HG03095 (cell line): ENCODE measurements around the gene AFP.
A peak's percentile ranks its signal among the peaks of the same experiment; 100 is the strongest.

Experiments used
- ATAC-seq: cut with Tn5 transposase; IDR thresholded peaks from one replicate; pipeline ENCODE4 v1.9.1; 2021; ENCODE audit warnings: moderate library complexity; ENCODE audit not compliant: unreplicated experiment

Gene AFP

GRCh38 chr4:73436674-73437557 is 895 bp downstream of the AFP start:
- ATAC-seq: no peak

GRCh38 chr4:73437558-73437956 is 1.5 kb downstream of the AFP start:
- ATAC-seq: no peak

- no peak for ATAC-seq
Observed at GRCh38 chr4:73438048-73438447, 2.0 kb downstream of the AFP start.

- no peak for ATAC-seq
Observed at GRCh38 chr4:73438582-73439215, 2.7 kb downstream of the AFP start.

GRCh38 chr4:73439445-73439844 is 3.4 kb downstream of the AFP start:
- ATAC-seq: no peak

- no peak for ATAC-seq
Observed at GRCh38 chr4:73439991-73440390, 4.0 kb downstream of the AFP start.

- no peak for ATAC-seq
Observed at GRCh38 chr4:73440653-73441052, 4.6 kb downstream of the AFP start.

- ATAC-seq: no peak
Observed at GRCh38 chr4:73442275-73442674, 6.3 kb downstream of the AFP start.

GRCh38 chr4:73443224-73443623 is 7.2 kb downstream of the AFP start:
- no peak for ATAC-seq

GRCh38 chr4:73445383-73446335 is 9.6 kb downstream of the AFP start:
- ATAC-seq: no peak

- peak; percentile 99 for ATAC-seq
Observed at GRCh38 chr4:73446336-73446938, 10.4 kb downstream of the AFP start.

GRCh38 chr4:73447671-73448070 is 11.7 kb downstream of the AFP start:
- ATAC-seq: no peak

GRCh38 chr4:73448448-73449203 is 12.6 kb downstream of the AFP start:
- ATAC-seq: no peak

GRCh38 chr4:73450398-73451004 is 14.5 kb downstream of the AFP start:
- ATAC-seq: no peak

GRCh38 chr4:73451404-73451803 is 15.4 kb downstream of the AFP start:
- ATAC-seq: no peak

- no peak for ATAC-seq
Observed at GRCh38 chr4:73451981-73452747, 16.1 kb downstream of the AFP start.

- ATAC-seq: no peak
Observed at GRCh38 chr4:73452953-73453700, 17.1 kb downstream of the AFP start.

GRCh38 chr4:73453701-73454005 is 17.6 kb downstream of the AFP start:
- ATAC-seq: no peak
